ENCODE data around the gene EDIL3. TPM values are rescaled to one million over a fixed set of nuclear protein-coding genes. Genes with fewer than 3 reads are reported as not detected.

EDIL3 gene
- total and polyA plus RNA-seq, 2 donors from 2014 or later = 5.2 to 32.8 TPM

GRCh38 chr5:84091127-84091799, 293.4 kb downstream of the EDIL3 start:
- H3K36me3 ChIP-seq (ENCODE audit: control insufficient read depth in 2 of 3, insufficient read depth in 3 of 3, low read length in 3 of 3) = no peaks in the 10 kb centered on the region
- DNase-seq (peak in 2 of 5 donors; percentile 4 to 9), FAIRE-seq (no peak)
- H3K27me3 ChIP-seq (ENCODE audit: control insufficient read depth, insufficient read depth, low read length) = no peaks in the 10 kb centered on the region
- no peaks in the 10 kb centered on the region for H3K9me3 ChIP-seq (ENCODE audit: control insufficient read depth in 2 of 3, insufficient read depth in 1 of 3, low read length in 3 of 3)
- H3K27ac ChIP-seq (ENCODE audit: low read depth in 2 of 2, low read length in 2 of 2) = no peak overlapping the region
- H3K4me3 ChIP-seq (ENCODE audit: low read length in 3 of 3) = no peak overlapping the region
- H3K9ac ChIP-seq (ENCODE audit: low read length in 3 of 3) = no peak overlapping the region
- intact Hi-C loops (cut with DNase I) = no loop called here
- TF ChIP-seq CTCF (IDR thresholded peaks at IDR 0.05; ENCODE audit: borderline replicate concordance, extremely low read depth, insufficient read depth) = no peak
- no peaks in the 10 kb centered on the region for H3K4me1 ChIP-seq (ENCODE audit: control insufficient read depth in 2 of 3, insufficient read depth in 2 of 3, low read depth in 1 of 3, low read length in 3 of 3)

GRCh38 chr5:84088996-84089395, 295.7 kb downstream of the EDIL3 start:
- H3K4me3 ChIP-seq (ENCODE audit: low read length in 3 of 3) = no peak overlapping the region
- H3K4me1 ChIP-seq (ENCODE audit: control insufficient read depth in 2 of 3, insufficient read depth in 2 of 3, low read depth in 1 of 3, low read length in 3 of 3) = no peaks in the 10 kb centered on the region
- H3K27me3 ChIP-seq (ENCODE audit: control insufficient read depth, insufficient read depth, low read length) = no peaks in the 10 kb centered on the region
- TF ChIP-seq CTCF (IDR thresholded peaks at IDR 0.05; ENCODE audit: borderline replicate concordance, extremely low read depth, insufficient read depth) = no peak
- DNase-seq (peak in 1 of 5 donors; percentile 25), FAIRE-seq (no peak)
- intact Hi-C loops (cut with DNase I) = no loop called here
- no peak overlapping the region for H3K27ac ChIP-seq (ENCODE audit: low read depth in 2 of 2, low read length in 2 of 2)
- H3K9me3 ChIP-seq (ENCODE audit: control insufficient read depth in 2 of 3, insufficient read depth in 1 of 3, low read length in 3 of 3) = no peaks in the 10 kb centered on the region
- H3K9ac ChIP-seq (ENCODE audit: low read length in 3 of 3) = no peak overlapping the region
- H3K36me3 ChIP-seq (ENCODE audit: control insufficient read depth in 2 of 3, insufficient read depth in 3 of 3, low read length in 3 of 3) = no peaks in the 10 kb centered on the region

GRCh38 chr5:84086511-84086910, 298.2 kb downstream of the EDIL3 start:
- H3K27ac ChIP-seq (ENCODE audit: low read depth in 2 of 2, low read length in 2 of 2) = no peak overlapping the region
- no peak for TF ChIP-seq CTCF (IDR thresholded peaks at IDR 0.05; ENCODE audit: borderline replicate concordance, extremely low read depth, insufficient read depth)

More at GRCh38 chr5:84086511-84086910, 298.2 kb downstream of the EDIL3 start:
- Histone ChIP-seq H3K4me1 (ENCODE audit: control insufficient read depth in 2 of 3, insufficient read depth in 2 of 3, low read depth in 1 of 3, low read length in 3 of 3) (no peaks in the 10 kb centered on the region), H3K4me3 (ENCODE audit: low read length in 3 of 3) (no peak overlapping the region), H3K36me3 (ENCODE audit: control insufficient read depth in 2 of 3, insufficient read depth in 3 of 3, low read length in 3 of 3) (no peaks in the 10 kb centered on the region), H3K27me3 (ENCODE audit: control insufficient read depth, insufficient read depth, low read length) (no peaks in the 10 kb centered on the region), H3K9me3 (ENCODE audit: control insufficient read depth in 2 of 3, insufficient read depth in 1 of 3, low read length in 3 of 3) (no peaks in the 10 kb centered on the region), H3K9ac (ENCODE audit: low read length in 3 of 3) (no peak overlapping the region)
- intact Hi-C loops (cut with DNase I) = no loop called here
- FAIRE-seq (no peak), DNase-seq (no peak)

Measured in kidney (tissue), 14 donors.